Neural cell (in vitro differentiated cells): ENCODE measurements around the gene MAN2B1. TPM values are rescaled to one million over a fixed set of nuclear protein-coding genes. Genes with fewer than 3 reads are reported as not detected.

Source experiments
- H2AFZ ChIP-seq: fragments of 200-600, 300-800 bp; sonication (generic), shearing (Covaris generic); 2 replicates; pipeline ENCODE4 v1.6.0; 2014; ENCODE audit warnings: low read depth, mild to moderate bottlenecking, antibody characterized with exemption, low read length, moderate library complexity
- H3F3A ChIP-seq: fragments of 200-600 bp; shearing (Covaris generic); 2 replicates; pipeline ENCODE4 v1.6.1; 2016; ENCODE audit warnings: mild to moderate bottlenecking, moderate library complexity, mixed read lengths, antibody characterized with exemption, low read length; ENCODE audit not compliant: insufficient read depth, poor library complexity, severe bottlenecking
- H3K27ac ChIP-seq: fragments of 200-600, 300-800 bp; sonication (generic), shearing (Covaris generic); 2 replicates; pipeline ENCODE4 v1.5.1; 2014; ENCODE audit warnings: mild to moderate bottlenecking, low read length, moderate library complexity
- H3K27me3 ChIP-seq: fragments of 300-800, 200-600 bp; sonication (generic), shearing (Covaris generic); 2 replicates; pipeline ENCODE4 v1.6.0; 2014; ENCODE audit warnings: mild to moderate bottlenecking, low read depth, low read length, moderate library complexity; ENCODE audit not compliant: insufficient read depth
- H3K36me3 ChIP-seq: fragments of 300-800, 200-600 bp; sonication (generic), shearing (Covaris generic); 2 replicates; pipeline ENCODE4 v1.5.1; 2014; ENCODE audit warnings: mild to moderate bottlenecking, antibody characterized with exemption, low read length, moderate library complexity; ENCODE audit not compliant: insufficient read depth
- H3K4me2 ChIP-seq: fragments of 300-800, 200-600 bp; sonication (generic), shearing (Covaris generic); 2 replicates; pipeline ENCODE4 v1.6.0; 2014; ENCODE audit warnings: mild to moderate bottlenecking, low read length
- H3K4me3 ChIP-seq: fragments of 300-800, 200-600 bp; sonication (generic), shearing (Covaris generic); 2 replicates; pipeline ENCODE4 v1.5.1; 2014; ENCODE audit warnings: mild to moderate bottlenecking, low read length, moderate library complexity
- H3K79me2 ChIP-seq: fragments of 200-600 bp; shearing (Covaris generic); replicated peaks from 2 replicates; pipeline ENCODE4 v1.6.0; 2014; ENCODE audit warnings: mild to moderate bottlenecking, low read length, moderate library complexity; ENCODE audit not compliant: insufficient read depth
- H3K9ac ChIP-seq: fragments of 300-800, 200-600 bp; sonication (generic), shearing (Covaris generic); 2 replicates; pipeline ENCODE4 v1.6.1; 2016; ENCODE audit warnings: mild to moderate bottlenecking, low read length, mixed read lengths
- H3K9me2 ChIP-seq: fragments of 200-600 bp; shearing (Covaris generic); 2 replicates; pipeline ENCODE4 v1.6.1; 2016; ENCODE audit warnings: mild to moderate bottlenecking, low read length, mixed read lengths; ENCODE audit not compliant: insufficient read depth
- H3K9me3 ChIP-seq: fragments of 200-600, 300-800 bp; sonication (generic), shearing (Covaris generic); 2 replicates; pipeline ENCODE4 v1.6.1; 2016; ENCODE audit warnings: mild to moderate bottlenecking, mixed run types, low read length, moderate library complexity, mixed read lengths
- H4K20me1 ChIP-seq: fragments of 200-600 bp; shearing (Covaris generic); 2 replicates; pipeline ENCODE4 v1.6.1; 2016; ENCODE audit warnings: mild to moderate bottlenecking, mixed run types; ENCODE audit not compliant: insufficient read depth
- CTCF ChIP-seq: fragments of 450-650 bp; IDR thresholded peaks from 2 replicates; pipeline ENCODE4 v1.5.1; 2014; ENCODE audit warnings: antibody characterized with exemption, mild to moderate bottlenecking, moderate library complexity; ENCODE audit not compliant: poor library complexity, severe bottlenecking
- EP300 ChIP-seq: fragments of 450-650 bp; conservative IDR thresholded peaks from 2 replicates; pipeline ENCODE4 v1.6.1; 2014; ENCODE audit warnings: antibody characterized with exemption, mild to moderate bottlenecking, moderate library complexity; ENCODE audit not compliant: poor library complexity, severe bottlenecking
- EZH2 ChIP-seq: fragments of 200-600, 300-800 bp; shearing (Covaris generic), sonication (generic); IDR thresholded peaks from 2 replicates; pipeline ENCODE4 v1.6.1; 2014; ENCODE audit warnings: antibody characterized with exemption, low read length, borderline replicate concordance, mild to moderate bottlenecking; ENCODE audit not compliant: insufficient read depth, poor library complexity, severe bottlenecking
- MXI1 ChIP-seq: fragments of 450-650 bp; conservative IDR thresholded peaks from 2 replicates; pipeline ENCODE4 v1.6.1; 2014; ENCODE audit warnings: antibody characterized with exemption, mild to moderate bottlenecking; ENCODE audit not compliant: poor library complexity, severe bottlenecking
- POLR2AphosphoS5 ChIP-seq: IDR thresholded peaks from 2 replicates; pipeline ENCODE4 v1.6.1; 2012
- RAD21 ChIP-seq: fragments of 450-650 bp; conservative IDR thresholded peaks from 2 replicates; pipeline ENCODE4 v1.6.1; 2014; ENCODE audit warnings: antibody characterized with exemption, mild to moderate bottlenecking, moderate library complexity
- REST ChIP-seq: IDR thresholded peaks from 2 replicates; pipeline ENCODE4 v1.6.1; 2012; ENCODE audit warnings: borderline replicate concordance
- SMC3 ChIP-seq: fragments of 450-650 bp; conservative IDR thresholded peaks from 2 replicates; pipeline ENCODE4 v1.6.1; 2014; ENCODE audit warnings: antibody characterized with exemption, mild to moderate bottlenecking, moderate library complexity; ENCODE audit not compliant: poor library complexity
- TAF1 ChIP-seq: IDR thresholded peaks from 2 replicates; pipeline ENCODE4 v1.6.1; 2012; ENCODE audit warnings: low read depth
- polyA plus RNA-seq: library from polyadenylated mRNA; depleted of rRNA; stranded (reverse); fragments of >200 nt; gene quantifications from 2 replicates; pipeline ENCODE4 v1.2.3, GENCODE V29; 2014

MAN2B1 gene
- polyA plus RNA-seq, 1 donor from 2014 or later: 11.5 TPM

- no peak overlapping the region for H2AFZ ChIP-seq
- H3K9me3 ChIP-seq: no peaks in the 10 kb centered on the region
- H3K79me2 ChIP-seq: no peaks in the 10 kb centered on the region
- no peak overlapping the region for H3K4me3 ChIP-seq
- H3K36me3 ChIP-seq: no peaks in the 10 kb centered on the region
- H3K9ac ChIP-seq: no peak overlapping the region
- H3K4me2 ChIP-seq: no peak overlapping the region
- no peak overlapping the region for H3K27ac ChIP-seq
- TF ChIP-seq REST (no peak), TAF1 (no peak), SMC3 (no peak)
- H3K27me3 ChIP-seq: no peaks in the 10 kb centered on the region
- H3F3A ChIP-seq: no peaks in the 10 kb centered on the region
- H4K20me1 ChIP-seq: no peaks in the 10 kb centered on the region
- no peaks in the 10 kb centered on the region for H3K9me2 ChIP-seq
Observed at GRCh38 chr19:12655546-12655945, 11.0 kb downstream of the MAN2B1 start.

- no peak overlapping the region for H3K4me2 ChIP-seq
- no peak overlapping the region for H2AFZ ChIP-seq
- H3K9ac ChIP-seq: no peak overlapping the region
- H3K27me3 ChIP-seq: no peaks in the 10 kb centered on the region
- H3F3A ChIP-seq: no peaks in the 10 kb centered on the region
- no peak overlapping the region for H3K27ac ChIP-seq
- TF ChIP-seq SMC3 (no peak), REST (no peak), TAF1 (no peak), RAD21 (no peak), EZH2 (no peak), CTCF (no peak), EP300 (no peak), MXI1 (no peak), POLR2AphosphoS5 (no peak)
- no peaks in the 10 kb centered on the region for H3K79me2 ChIP-seq
- no peaks in the 10 kb centered on the region for H3K36me3 ChIP-seq
- H3K9me2 ChIP-seq: no peaks in the 10 kb centered on the region
- no peaks in the 10 kb centered on the region for H4K20me1 ChIP-seq
- no peak overlapping the region for H3K4me3 ChIP-seq
- H3K9me3 ChIP-seq: no peaks in the 10 kb centered on the region
Observed at GRCh38 chr19:12652219-12652618, 14.3 kb downstream of the MAN2B1 start.
